ENCODE results near the gene SLC46A1.

GRCh38 chr17:28390141-28390540 lies 15.9 kb downstream of the SLC46A1 start:
- TF ChIP-seq, protein P1, sequence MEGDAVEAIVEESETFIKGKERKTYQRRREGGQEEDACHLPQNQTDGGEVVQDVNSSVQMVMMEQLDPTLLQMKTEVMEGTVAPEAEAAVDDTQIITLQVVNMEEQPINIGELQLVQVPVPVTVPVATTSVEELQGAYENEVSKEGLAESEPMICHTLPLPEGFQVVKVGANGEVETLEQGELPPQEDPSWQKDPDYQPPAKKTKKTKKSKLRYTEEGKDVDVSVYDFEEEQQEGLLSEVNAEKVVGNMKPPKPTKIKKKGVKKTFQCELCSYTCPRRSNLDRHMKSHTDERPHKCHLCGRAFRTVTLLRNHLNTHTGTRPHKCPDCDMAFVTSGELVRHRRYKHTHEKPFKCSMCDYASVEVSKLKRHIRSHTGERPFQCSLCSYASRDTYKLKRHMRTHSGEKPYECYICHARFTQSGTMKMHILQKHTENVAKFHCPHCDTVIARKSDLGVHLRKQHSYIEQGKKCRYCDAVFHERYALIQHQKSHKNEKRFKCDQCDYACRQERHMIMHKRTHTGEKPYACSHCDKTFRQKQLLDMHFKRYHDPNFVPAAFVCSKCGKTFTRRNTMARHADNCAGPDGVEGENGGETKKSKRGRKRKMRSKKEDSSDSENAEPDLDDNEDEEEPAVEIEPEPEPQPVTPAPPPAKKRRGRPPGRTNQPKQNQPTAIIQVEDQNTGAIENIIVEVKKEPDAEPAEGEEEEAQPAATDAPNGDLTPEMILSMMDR (conservative IDR thresholded peaks at IDR 0.05 in 1 of 2, IDR thresholded peaks at IDR 0.05 in 1 of 2; ENCODE audit: extremely low read depth in 1 of 2, insufficient read depth in 1 of 2, low read depth in 1 of 2, low read length in 2 of 2), result no peak
- TF ChIP-seq EZH2 (IDR thresholded peaks at IDR 0.05; ENCODE audit: borderline replicate concordance, low read length), result no peak
